ENCODE data around the gene CILP2. TPM values are rescaled to one million over a fixed set of nuclear protein-coding genes. Genes with fewer than 3 reads are reported as not detected.

Gene CILP2
- total RNA-seq, 1 experiment from 2014 or later, result 2.0 TPM

GRCh38 chr19:19553670-19554069 lies 15.6 kb downstream of the CILP2 start:
- CTCF ChIA-PET, result interaction anchor here (1.3 kb wide), 1 partner anchor 12 kb away, joined by 4 read pairs; no protein-coding TSS in a partner anchor
- intact Hi-C loops (cut with micrococcal nuclease), result loop anchor here (5.0 kb wide), 1 partner anchor 89 kb away; the partner anchor contains the start of gene GMIP

DNA sequence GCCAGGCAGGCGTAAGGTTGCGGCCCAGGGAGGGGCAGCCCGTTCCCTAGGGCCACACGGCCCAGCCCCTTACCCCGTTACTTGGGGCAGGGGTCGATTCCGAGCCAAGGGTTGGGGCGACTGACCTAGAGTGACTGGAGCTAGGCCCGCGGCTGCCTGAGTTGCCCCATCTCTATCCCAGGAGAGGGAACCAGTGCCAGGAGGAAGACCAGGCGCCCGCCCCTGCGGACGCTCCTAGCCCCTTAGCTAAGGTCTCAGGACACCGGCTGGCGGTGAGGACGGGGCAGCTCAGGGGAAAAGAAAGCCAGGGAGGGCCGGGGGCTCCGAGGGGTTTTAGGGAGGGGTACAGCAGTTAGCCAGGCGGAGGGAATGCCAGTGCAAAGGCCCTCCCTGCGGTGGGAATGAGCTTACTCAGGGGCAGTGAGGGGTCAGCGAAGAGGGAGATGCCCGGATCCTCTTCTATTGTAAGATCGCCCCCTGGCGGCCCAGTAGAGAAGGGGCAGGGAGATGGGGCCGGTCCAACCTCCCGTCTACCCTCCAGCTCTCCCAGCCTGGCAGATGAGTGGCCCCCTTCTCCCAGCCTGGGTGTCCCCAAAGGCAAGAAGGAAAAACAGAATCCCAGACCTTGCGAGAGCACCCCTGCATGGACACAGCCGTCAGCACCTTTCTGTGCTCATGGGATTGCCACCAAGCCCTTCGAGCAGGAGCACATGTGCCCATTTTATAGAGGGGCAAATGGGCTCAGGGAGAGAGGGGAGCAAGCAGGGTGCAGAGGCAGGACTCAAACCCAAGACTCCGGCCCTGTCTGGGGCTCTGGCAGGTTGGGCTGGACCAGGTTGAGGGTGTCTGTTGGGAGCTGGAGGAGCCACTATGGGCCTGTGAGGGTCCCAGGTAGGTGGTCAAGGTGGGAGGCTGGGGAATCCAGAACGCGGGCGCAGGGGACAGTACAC lies 16.3 kb downstream of the CILP2 start:
- no peaks in the 10 kb centered on the region for H4K20me1 ChIP-seq (ENCODE audit: low read length)
- no peak for TF ChIP-seq EZH2 (IDR thresholded peaks at IDR 0.05; ENCODE audit: low read length, unreplicated experiment)
- peak; percentile 77 for TF ChIP-seq CTCF (conservative IDR thresholded peaks at IDR 0.05; ENCODE audit: low read depth, low read length)
- H3K9me2 ChIP-seq (replicated peaks; ENCODE audit: low read length), result no peaks in the 10 kb centered on the region
- intact Hi-C loops (cut with micrococcal nuclease), result loop anchor here (5.0 kb wide), 1 partner anchor 88 kb away; the partner anchor contains the start of gene GMIP
- peak; percentile 55 for DNase-seq
- H3K36me3 ChIP-seq (ENCODE audit: low read depth, low read length), result no peaks in the 10 kb centered on the region
- ChIA-PET POLR2A (ENCODE audit: unreplicated experiment) (no interaction called here), CTCF (no interaction called here)
- no peak overlapping the region for H3K4me2 ChIP-seq (ENCODE audit: low read length)
- H3K4me3 ChIP-seq (ENCODE audit: low read length), result no peak overlapping the region
- H3K27me3 ChIP-seq (ENCODE audit: low read length), result no peaks in the 10 kb centered on the region
- no peak overlapping the region for H3K27ac ChIP-seq (ENCODE audit: low read length)
- H3K4me1 ChIP-seq (ENCODE audit: insufficient read depth, low read length), result no peaks in the 10 kb centered on the region
- no peak overlapping the region for H2AFZ ChIP-seq (ENCODE audit: low read length)
- no TSS peak for BruUV-seq (replicated peaks)
- H3F3A ChIP-seq (ENCODE audit: low read length, unreplicated experiment), result no peaks in the 10 kb centered on the region
- H3K79me2 ChIP-seq (ENCODE audit: low read length), result no peaks in the 10 kb centered on the region
- no peak overlapping the region for H3K9ac ChIP-seq (ENCODE audit: low read length)
- H3K9me3 ChIP-seq (ENCODE audit: low read length), result no peaks in the 10 kb centered on the region
- peak; percentile 51; the same call in 1 of the 2 replicates for ATAC-seq

More at GRCh38 chr19:19553670-19554069, 15.6 kb downstream of the CILP2 start:
- H3K79me2 ChIP-seq (ENCODE audit: low read length), result no peaks in the 10 kb centered on the region
- no peak for ATAC-seq
- H4K20me1 ChIP-seq (ENCODE audit: low read length), result no peaks in the 10 kb centered on the region
- TF ChIP-seq CTCF (conservative IDR thresholded peaks at IDR 0.05; ENCODE audit: low read depth, low read length) (no peak), EZH2phosphoT487 (IDR thresholded peaks at IDR 0.05; ENCODE audit: borderline replicate concordance, low read length) (no peak), EZH2 (IDR thresholded peaks at IDR 0.05; ENCODE audit: low read length, unreplicated experiment) (no peak)
- H3K36me3 ChIP-seq (ENCODE audit: low read depth, low read length), result no peaks in the 10 kb centered on the region
- H3K27ac ChIP-seq (ENCODE audit: low read length), result no peak overlapping the region
- H3K4me1 ChIP-seq (ENCODE audit: insufficient read depth, low read length), result no peaks in the 10 kb centered on the region
- BruUV-seq (replicated peaks), result no TSS peak
- H3K4me3 ChIP-seq (ENCODE audit: low read length), result no peak overlapping the region
- H3K9me3 ChIP-seq (ENCODE audit: low read length), result no peaks in the 10 kb centered on the region
- no peak overlapping the region for H3K4me2 ChIP-seq (ENCODE audit: low read length)
- no peak for DNase-seq
- POLR2A ChIA-PET (ENCODE audit: unreplicated experiment), result interaction anchor here (1.3 kb wide), 1 partner anchor 12 kb away, joined by 3 read pairs; no protein-coding TSS in a partner anchor
- no peaks in the 10 kb centered on the region for H3K27me3 ChIP-seq (ENCODE audit: low read length)
- H3K9me2 ChIP-seq (replicated peaks; ENCODE audit: low read length), result no peaks in the 10 kb centered on the region
- no peak overlapping the region for H2AFZ ChIP-seq (ENCODE audit: low read length)
- no peaks in the 10 kb centered on the region for H3F3A ChIP-seq (ENCODE audit: low read length, unreplicated experiment)
- no peak overlapping the region for H3K9ac ChIP-seq (ENCODE audit: low read length)

DNA sequence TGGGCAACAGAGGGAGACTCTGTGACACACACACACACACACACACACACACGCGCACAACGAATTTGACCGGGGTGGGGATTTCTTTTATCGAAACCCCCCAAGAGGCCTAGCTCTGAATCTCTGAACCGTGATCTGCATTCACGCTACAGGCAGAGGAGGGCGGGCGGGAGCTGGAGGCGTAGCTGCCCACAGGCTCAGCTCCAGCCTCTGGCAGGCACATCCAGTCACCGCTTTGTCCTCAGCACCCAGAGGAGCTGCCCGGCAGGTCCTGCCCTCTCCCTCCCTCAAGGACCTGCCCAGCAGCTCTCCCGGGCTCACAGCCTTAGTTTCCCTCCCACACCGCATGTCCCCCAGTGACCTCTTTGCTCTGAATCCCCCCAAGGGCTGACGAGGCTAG lies 20.0 kb downstream of the CILP2 start:
- H4K20me1 ChIP-seq (ENCODE audit: low read length), result no peaks in the 10 kb centered on the region
- DNase-seq, result no peak
- ChIA-PET CTCF (no interaction called here), POLR2A (ENCODE audit: unreplicated experiment) (no interaction called here)
- TF ChIP-seq EZH2phosphoT487 (IDR thresholded peaks at IDR 0.05; ENCODE audit: borderline replicate concordance, low read length) (no peak), CTCF (conservative IDR thresholded peaks at IDR 0.05; ENCODE audit: low read depth, low read length) (no peak), EZH2 (IDR thresholded peaks at IDR 0.05; ENCODE audit: low read length, unreplicated experiment) (no peak)
- H3F3A ChIP-seq (ENCODE audit: low read length, unreplicated experiment), result no peaks in the 10 kb centered on the region
- H3K4me3 ChIP-seq (ENCODE audit: low read length), result no peak overlapping the region
- no TSS peak for BruUV-seq (replicated peaks)
- no peak overlapping the region for H3K27ac ChIP-seq (ENCODE audit: low read length)
- no peak overlapping the region for H3K9ac ChIP-seq (ENCODE audit: low read length)
- no peaks in the 10 kb centered on the region for H3K79me2 ChIP-seq (ENCODE audit: low read length)
- H2AFZ ChIP-seq (ENCODE audit: low read length), result no peak overlapping the region
- no peak for ATAC-seq
- H3K27me3 ChIP-seq (ENCODE audit: low read length), result no peaks in the 10 kb centered on the region
- no peaks in the 10 kb centered on the region for H3K9me2 ChIP-seq (replicated peaks; ENCODE audit: low read length)
- intact Hi-C loops (cut with micrococcal nuclease), result no loop called here
- H3K4me2 ChIP-seq (ENCODE audit: low read length), result no peak overlapping the region
- H3K36me3 ChIP-seq (ENCODE audit: low read depth, low read length), result no peaks in the 10 kb centered on the region
- no peaks in the 10 kb centered on the region for H3K9me3 ChIP-seq (ENCODE audit: low read length)
- no peaks in the 10 kb centered on the region for H3K4me1 ChIP-seq (ENCODE audit: insufficient read depth, low read length)

Data from PC-3 (cell line).